ENCODE measurements around the gene STK11IP.

The STK11IP gene

GRCh38 chr2:219618733-219619122 is 21.1 kb downstream of the STK11IP start:
- no peak for DNase-seq

- DNase-seq, result no peak
Observed at GRCh38 chr2:219619235-219619634, 21.6 kb downstream of the STK11IP start.

DNA sequence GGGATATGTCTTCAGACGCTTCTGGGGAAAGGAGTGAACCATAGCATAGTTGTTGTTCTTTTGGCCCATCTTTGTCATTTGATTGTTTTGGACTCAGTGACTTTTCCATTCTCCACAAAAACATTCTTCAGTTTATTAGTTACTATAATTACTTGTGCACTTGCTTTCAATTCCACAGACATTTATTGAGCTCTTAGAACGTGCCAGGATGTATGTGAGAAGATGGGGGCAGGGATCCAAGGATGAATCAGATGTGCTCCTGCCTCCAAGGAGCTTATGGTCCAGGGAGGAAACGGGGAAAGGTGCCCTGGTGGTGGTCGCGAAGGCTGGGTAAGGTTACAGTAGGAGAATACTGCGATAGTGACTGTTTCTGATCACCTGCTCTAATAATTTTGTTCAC is 22.9 kb downstream of the STK11IP start:
- DNase-seq, result no peak

- DNase-seq, result peak in 2 of 3 donors; percentile 16
Observed at GRCh38 chr2:219621935-219622334, 24.3 kb downstream of the STK11IP start.

DNA sequence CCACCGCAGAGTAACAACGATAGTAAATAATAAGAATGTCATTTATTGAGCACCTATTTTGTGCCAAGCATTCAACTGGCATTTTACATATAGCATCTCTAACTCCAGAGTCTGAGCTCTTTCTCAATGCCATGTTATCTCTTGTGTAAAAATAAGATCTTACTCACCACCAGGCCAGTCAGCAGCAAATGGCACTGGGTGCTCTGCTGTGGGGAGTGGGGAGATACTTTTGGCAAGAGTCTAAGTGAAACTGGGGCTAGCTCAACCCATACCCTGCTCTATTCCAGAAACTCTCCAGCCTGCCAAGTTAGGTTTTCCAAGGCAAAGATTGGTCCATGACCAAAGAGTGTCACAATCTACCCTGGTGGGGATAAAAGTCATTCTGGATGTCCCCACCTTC is 24.8 kb downstream of the STK11IP start:
- no peak for DNase-seq

DNA sequence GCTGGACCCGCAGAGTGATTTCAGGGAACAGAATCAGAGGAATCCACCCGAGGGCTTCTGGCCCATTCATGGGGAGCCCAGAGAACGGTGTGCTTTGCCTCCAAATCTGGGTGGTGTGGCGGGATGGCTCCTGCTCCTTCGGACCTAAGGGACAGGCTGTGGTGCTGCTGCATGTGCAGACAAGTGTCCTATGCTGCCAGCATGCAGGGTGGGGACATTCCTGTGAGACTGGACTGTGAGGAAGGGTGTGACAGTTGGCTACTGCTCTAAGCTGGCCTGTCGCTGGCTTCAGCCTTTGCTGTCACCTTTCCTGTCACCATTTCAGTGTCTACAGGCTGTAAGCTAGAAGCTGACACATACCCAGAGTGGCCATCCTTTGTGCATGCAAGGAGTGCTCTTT is 26.9 kb downstream of the STK11IP start:
- no peak for DNase-seq

- no peak for DNase-seq
Observed at GRCh38 chr2:219625179-219625578, 27.5 kb downstream of the STK11IP start.

DNA sequence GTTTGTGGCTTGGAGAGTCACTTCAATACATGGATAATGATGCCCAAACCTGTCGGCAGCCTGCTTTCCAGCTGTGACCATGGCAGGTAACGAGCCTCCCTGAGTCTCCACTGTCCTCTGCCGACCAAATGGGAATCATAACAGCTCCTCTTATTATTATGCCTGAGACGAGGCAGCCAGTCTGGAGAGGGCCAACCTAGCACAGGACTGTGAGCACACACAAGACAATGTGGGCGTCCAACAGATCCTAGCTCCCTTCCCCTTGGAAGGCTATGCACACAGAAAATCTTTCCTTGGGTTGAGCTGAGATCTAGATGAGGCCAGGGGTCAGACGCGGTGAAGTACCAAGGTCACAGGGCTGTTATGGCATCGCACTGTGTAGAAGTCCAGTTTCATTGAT is 28.9 kb downstream of the STK11IP start:
- DNase-seq, result no peak

- peak in 2 of 3 donors; percentile 33 to 59 for DNase-seq
Observed at GRCh38 chr2:219627103-219628100, 29.7 kb downstream of the STK11IP start, which contains the start of gene SLC4A3. TSS of gene SLC4A3 (plus strand) at chr2:219627630. CDS start at chr2:219627993, 363 bp downstream.

DNA sequence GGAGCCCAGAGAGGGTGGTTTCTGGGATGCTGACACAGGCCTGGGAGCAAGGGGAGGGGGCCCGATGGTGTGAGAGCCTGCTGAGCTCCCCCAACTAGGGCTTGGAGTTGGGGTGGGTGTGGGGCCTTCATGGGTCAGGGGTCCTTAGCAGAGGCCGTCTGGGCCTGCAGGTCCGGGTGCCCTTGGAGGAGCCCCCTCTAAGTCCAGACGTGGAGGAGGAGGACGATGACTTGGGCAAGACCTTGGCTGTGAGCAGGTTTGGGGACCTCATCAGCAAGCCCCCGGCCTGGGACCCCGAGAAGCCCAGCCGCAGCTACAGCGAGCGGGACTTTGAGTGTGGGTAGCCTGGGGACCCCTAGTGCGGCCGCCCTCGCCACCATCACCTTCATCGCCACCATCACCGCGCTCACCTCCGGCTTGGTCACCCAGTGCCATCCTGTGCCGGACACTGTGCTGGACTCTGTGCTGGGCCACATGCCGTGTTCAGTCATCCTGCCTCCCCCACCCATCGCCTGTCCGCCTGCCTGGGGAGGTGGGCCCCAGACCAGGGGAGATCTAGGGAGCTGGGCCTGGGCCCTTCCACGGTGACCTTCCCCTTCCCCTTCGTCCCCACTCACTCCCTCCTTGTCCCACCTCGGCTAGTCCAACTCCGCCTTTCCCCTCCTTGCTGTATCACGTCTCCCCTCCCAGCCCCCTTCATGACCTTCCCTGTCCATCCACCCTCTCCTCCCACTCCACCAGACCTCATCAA is 30.8 kb downstream of the STK11IP start:
- DNase-seq, result no peak

- DNase-seq, result peak in 1 of 3 donors; percentile 9
Observed at GRCh38 chr2:219628986-219629901, 31.6 kb downstream of the STK11IP start.

DNA sequence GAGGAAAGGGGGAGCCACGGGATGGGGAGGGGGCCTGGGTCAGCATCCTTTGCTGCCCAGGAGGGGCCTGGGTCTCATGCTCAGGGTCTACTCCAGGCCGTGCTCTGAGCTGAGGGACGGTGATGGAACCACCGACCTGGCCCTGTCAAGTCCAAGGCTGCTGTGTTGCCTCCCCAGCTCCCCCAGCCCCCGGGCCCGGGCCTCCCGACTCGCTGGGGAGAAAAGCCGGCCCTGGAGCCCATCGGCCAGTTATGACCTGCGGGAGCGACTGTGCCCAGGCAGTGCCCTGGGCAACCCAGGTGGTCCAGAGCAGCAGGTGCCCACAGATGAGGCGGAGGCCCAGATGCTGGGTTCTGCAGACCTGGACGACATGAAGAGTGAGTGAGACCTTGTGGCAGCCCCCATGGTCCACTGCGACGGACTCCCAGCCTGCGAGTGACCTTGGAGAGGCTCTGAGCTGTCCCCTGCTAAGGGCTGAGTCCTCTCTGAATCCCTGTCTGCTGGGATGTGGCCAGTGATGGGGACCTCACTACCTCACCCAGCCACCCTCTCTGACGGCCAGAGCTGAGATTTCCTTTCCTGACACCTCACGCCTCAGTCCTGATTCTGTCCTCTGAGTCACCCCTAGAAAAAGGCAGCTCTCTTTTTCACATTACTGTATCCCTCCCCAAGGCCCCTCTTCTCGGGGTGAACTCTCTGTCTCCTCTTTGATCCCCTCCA is 32.5 kb downstream of the STK11IP start:
- DNase-seq, result no peak

DNA sequence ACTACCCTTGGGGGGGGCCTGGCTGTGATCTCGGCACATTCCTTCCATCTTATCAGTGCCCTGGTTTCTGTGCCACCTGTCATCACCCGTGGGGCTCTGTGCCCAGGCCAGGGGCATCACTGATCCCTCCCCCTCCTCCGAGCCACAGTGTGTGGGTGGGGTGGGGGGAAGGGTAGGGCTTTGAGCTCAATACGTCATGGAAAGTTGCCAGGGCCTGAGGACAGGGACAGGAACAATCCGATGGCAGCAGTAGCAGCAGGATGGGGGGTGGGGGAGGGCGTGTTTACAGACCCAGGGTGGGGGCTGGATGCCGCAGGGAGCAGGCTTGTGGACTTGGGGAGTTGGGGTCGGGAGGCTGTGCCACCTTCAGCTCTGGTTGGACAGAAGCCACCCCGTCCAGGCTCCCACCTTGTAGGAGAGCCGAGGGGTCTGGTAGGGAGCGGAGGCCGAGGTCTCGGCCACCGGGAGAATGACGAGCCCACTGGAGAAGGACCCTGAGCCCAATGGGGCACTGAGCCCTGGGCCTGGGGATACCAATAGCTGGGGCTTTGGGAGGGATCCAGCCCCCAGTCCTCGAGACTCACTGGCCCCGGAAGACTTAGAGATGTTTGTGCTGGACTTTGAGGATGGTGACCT is 33.2 kb downstream of the STK11IP start:
- DNase-seq, result no peak

GRCh38 chr2:219631406-219631891 is 33.8 kb downstream of the STK11IP start:
- no peak for DNase-seq

DNA sequence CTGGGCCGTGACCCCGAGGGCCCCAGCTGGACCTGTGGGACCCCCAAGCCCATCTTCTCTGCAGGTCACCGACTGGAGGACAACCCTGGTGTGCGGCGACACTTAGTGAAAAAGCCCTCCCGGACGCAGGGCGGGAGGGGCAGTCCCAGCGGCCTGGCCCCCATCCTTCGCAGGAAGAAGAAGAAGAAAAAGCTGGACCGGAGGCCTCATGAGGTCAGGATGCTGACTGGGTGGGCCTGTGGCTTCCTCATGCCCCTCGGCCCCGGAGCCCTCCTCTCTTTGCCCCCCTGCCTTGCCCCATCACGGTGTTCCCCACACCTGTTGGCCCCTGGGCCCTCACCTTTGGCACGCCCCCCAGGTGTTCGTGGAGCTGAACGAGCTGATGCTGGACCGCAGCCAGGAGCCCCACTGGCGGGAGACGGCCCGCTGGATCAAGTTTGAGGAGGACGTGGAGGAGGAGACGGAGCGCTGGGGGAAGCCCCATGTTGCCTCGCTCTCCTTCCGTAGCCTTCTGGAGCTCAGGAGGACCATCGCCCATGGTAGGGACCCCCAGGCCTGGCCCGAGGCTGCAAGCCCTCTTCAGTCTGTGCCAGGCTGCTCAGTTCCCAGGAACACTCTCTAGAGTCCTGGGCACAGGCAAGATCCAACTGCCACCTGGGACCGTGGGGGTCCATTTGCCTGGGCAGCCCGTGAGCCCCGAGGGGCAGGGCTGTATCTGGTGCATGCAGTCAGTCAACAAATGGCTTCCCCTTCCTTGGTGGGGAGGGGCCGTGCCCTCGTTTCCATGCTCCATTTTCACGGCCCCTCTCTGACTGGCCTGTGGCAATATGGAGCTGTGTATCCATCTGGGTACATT is 34.5 kb downstream of the STK11IP start:
- no peak for DNase-seq

- no peak for DNase-seq
Observed at GRCh38 chr2:219632760-219633105, 35.1 kb downstream of the STK11IP start.

DNA sequence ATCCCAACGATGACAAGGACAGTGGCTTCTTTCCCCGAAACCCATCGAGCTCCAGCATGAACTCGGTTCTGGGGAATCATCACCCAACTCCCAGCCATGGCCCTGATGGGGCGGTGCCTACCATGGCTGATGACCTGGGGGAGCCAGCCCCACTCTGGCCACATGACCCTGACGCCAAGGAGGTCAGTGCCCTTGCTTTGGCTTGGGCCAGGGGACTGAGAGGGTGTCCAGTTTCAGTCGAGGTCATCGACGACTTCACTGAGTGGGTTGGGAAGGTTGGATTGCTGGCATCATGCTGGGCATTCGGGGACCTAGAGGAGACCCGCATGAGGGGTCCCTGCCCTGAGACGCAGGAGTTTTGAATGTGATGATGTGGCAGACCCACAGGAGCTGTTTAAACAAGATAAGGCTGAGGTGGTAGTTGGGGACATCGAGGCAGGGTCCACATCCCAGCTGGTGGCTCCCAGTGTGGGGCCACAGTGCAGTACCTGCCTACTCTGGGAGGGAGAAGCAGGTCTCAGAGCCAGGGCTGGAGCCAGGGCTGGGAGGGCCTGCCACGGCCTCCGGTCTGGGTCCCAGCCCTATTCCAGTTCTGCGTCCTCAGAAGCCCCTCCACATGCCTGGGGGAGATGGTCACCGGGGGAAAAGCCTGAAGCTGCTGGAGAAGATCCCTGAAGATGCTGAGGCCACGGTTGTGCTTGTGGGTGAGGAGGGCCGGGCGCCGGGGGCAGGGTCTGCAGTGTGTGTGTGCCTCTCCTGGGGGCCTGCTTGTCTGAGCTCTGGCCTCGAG is 35.8 kb downstream of the STK11IP start:
- DNase-seq, result no peak

DNA sequence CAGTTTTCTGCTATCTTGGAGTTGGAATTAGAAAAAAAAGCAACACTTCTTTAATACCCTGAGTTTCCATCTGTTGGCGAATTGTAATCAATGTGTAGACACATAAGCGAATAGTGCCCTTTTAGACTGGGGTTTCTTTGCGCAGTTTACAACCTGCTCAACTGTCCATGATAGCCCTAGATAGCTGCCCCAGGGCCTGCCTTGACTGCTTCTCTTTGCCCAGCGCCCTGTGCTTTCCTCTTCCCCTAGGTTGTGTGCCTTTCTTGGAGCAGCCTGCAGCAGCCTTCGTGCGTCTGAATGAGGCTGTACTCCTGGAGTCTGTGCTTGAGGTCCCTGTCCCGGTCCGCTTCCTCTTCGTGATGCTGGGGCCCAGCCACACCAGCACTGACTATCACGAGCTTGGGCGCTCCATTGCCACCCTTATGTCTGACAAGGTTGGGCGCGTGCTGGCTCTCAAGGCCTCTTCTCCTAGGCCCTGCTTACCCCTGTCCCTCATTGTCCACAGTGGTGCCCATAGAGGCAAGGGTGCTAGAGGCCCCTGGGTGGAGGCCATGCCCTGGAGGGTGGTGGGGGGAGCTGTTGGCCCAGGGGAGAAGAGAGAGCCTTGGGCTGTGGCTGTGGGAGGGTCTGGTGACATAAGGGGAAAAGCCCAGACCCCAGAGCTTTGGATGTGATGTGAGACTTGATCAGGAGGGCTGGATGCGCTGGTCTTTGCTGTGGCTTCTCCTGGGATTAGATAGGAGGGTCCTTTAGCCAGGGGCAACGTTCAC is 36.7 kb downstream of the STK11IP start:
- no peak for DNase-seq
